Stimulated activated CD8-positive, alpha-beta memory T cell treated with anti-CD3 and anti-CD28 coated beads, Interleukin-7, amount 100 ng/mL, for 48 hours (primary cell): ENCODE measurements around the gene GH1.
"Not testable (repeated sequence)": the region's sequence is repeated elsewhere in the genome, so short reads cannot be mapped to it uniquely, and the experiment has no call there.

Source experiments
- DNase-seq, 2 donors: peaks; one replicate each; pipeline ENCODE4 v3.0.0-alpha.2; 2020; ENCODE audit warnings: low read depth in 1 of 2; ENCODE audit errors: extremely low read depth in 1 of 2

Gene GH1

GRCh38 chr17:63901971-63902370, 16.7 kb downstream of the GH1 start:
- not testable (repeated sequence) for DNase-seq

DNA sequence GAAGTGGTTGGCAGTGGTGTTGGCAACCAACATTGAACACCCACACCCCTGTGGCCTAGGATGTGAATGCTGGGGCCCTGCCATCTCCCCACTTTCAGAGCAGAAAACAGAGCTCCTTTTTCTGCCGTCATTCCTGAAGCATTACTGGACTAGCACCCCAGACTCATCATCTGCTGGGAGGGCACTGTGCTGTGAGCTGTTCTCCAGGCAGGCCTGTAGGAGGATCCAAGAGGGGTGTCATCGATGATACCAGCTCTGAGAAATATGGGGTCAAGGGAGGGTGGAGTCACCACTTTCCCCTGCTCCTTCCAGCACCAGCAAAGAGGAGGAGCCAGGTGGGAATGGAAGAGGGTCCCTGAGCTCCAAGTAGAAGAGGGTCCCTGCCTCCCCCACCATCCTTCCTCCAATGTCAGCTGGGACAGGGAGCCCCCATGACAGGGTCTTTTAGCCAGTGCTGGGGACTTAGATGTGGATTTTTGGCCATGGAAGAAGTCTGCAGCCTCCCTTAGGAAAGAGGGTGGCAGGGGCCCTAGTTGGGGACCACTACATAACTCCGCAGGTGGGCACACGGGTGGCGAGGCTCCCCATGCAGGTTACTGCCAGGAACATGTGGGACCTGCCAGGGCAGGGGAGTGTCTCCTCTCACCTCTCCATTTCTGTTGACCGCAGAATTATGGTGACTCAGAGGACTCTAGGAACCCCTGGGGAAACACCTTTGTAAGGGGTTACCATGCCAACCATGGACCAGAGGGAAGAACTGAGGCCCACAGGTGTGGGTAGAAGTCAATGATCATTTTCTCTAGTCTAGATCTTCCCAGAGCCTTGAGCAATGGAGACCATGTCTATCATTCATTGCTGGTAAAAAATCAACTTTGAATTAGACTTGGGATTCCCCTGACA, 19.5 kb downstream of the GH1 start:
- DNase-seq: peak in 1 of 2 donors; percentile 28

DNA sequence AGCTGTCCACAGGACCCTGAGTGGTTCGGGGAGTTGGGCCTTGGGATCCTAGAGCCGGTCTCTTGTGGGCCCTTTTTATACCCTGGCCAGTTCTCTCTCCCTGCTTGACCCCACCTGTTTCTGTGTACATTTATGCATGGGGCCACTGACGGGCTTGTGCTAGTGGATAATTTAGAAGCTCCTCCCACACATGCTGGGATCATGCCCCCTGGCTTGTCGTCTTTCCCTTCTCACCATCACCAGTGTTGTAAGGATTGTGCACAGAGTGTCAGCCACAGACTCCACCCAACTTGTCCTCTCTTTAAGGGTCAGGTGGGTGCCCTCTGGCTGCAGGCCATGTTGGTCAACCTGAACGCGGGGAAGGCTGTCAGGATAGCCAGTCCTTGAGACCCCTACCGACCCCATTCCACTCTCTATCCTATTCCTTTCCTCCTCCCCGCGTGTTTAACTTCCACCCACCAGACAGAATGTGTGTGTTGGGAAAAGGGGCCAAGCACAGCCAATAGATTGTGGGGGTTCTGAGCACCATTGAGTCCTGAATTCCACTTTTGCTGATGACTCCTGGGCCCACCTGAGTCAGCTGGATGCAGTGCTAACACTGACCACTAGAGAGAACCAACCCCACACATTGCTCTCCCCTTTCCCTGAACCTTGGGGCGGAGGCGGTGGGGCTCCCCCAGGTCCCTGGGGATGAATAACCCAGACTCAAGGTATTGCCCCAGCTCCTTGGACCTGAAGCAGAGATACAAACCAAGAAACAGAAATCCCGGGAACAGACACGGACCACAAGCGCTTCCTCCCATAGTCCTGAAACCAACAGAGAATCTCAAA, 21.9 kb downstream of the GH1 start, which contains the start of gene CSH1:
CSH1 (minus strand) TSS at position 51 of the 831 bp plus-strand sequence. CDS start 63 bp downstream, outside the sequence.
- not testable (repeated sequence) for DNase-seq

GRCh38 chr17:63894821-63895220, 23.8 kb downstream of the GH1 start:
- DNase-seq: not testable (repeated sequence)

- not testable (repeated sequence) for DNase-seq
These were observed 24.6 kb downstream of the GH1 start for GRCh38 chr17:63894021-63894420.

GRCh38 chr17:63892316-63893037, 26.2 kb downstream of the GH1 start:
- not testable (repeated sequence) for DNase-seq

DNA sequence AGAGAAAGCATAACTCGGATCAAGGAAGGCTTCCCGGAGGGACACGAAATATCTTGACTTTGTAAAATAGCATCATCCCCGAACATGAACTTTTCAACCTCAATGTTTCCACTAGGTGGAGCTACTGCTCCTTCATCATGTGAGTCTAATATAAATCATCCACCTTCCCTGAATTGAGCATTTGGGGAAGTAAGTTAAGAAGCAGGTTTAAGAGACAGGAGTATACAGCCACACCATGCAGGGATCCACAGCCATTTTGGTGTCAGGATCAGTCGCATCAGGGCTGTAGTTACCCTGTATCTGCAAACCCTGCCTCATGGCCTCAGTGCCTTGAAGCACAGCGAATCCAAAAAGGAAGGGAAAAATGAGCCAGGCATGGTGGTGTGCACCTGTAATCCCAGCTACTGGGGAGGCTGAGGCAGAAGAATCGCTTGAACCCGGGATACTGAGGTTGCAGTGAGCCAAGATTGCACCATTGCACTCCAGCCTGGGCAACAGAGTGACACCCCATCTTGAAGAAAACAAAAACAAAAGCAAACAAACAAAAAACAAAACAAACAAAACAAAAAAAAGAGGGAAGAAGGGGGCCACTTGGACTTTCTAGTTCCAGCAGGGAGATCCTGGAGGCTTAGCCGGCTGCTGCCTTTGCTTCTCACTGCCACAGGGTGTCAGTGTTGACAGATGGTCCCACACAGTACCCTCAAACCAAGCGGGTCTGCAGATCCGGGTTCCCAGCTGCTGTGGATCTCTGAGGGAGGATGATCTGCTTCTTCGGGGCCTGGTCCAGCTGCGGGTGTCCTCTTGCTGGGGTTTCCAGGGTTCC, 29.4 kb downstream of the GH1 start:
- not testable (repeated sequence) for DNase-seq

DNA sequence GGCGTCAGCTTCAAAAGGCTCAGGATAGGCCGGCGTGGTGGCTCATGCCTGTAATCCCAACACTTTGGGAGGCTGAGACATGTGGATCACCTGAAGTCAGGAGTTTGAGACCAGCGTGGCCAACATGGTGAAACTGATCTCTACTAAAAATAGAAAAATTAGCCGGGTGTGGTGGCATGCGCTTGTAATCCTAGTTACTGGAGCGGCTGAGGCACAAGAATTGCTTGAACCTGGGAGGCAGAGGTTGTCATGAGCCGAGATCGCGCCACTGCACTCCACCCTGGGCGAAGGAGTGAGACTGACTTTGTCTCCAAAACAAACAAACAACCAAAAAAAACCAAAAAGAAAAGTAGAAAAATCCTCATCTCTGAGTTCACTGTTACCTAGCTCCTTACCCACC, 33.5 kb downstream of the GH1 start:
- DNase-seq: not testable (repeated sequence)

- not testable (repeated sequence) for DNase-seq
These were observed 36.0 kb downstream of the GH1 start for GRCh38 chr17:63882626-63883126.

- DNase-seq: peak in 1 of 2 donors; percentile 32
These were observed 36.6 kb downstream of the GH1 start, which contains the start of gene GH2 for GRCh38 chr17:63881935-63882601. Gene GH2 (minus strand): TSS chr17:63881944. CDS start chr17:63881801, 143 bp downstream.

DNA sequence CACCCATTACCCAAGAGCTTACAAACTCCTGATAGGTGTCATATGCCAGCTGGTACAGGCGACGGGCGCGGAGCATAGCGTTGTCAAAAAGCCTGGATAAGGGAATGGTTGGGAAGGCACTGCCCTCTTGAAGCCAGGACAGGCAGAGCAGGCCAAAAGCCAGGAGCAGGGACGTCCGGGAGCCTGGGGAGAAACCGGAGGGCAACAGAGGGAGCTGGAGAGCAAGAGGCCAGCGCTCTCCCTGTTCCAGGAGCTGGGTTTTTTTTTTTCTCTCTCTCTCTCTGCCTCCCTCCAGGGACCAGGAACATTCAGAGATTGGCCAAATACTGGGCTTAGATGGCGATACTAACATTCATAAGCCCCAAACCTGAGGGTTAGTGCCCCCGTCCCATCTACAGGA, 37.3 kb downstream of the GH1 start:
- not testable (repeated sequence) for DNase-seq

GRCh38 chr17:63880706-63881105, 37.9 kb downstream of the GH1 start:
- DNase-seq: no peak

GRCh38 chr17:63878413-63878812, 40.2 kb downstream of the GH1 start:
- DNase-seq: not testable (repeated sequence)

DNA sequence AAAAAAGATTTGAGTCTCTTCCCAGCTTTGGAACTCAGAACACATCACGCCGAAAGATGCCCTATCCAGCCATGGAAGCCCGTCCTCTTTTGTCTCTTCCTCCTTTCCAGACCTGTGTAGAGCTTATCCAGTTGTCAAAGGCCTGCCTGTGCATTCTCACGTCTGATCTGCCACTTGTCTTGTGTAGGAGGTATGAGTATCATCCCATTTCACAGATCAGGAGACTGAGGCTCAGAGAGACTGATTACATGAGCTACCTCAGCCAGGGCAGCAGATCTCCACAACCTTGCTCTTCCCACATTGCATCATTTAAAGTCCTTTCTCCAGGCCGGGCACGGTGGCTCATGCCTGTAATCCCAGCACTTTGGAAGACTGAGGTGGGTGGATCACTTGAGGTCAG, 43.9 kb downstream of the GH1 start:
- not testable (repeated sequence) for DNase-seq

DNA sequence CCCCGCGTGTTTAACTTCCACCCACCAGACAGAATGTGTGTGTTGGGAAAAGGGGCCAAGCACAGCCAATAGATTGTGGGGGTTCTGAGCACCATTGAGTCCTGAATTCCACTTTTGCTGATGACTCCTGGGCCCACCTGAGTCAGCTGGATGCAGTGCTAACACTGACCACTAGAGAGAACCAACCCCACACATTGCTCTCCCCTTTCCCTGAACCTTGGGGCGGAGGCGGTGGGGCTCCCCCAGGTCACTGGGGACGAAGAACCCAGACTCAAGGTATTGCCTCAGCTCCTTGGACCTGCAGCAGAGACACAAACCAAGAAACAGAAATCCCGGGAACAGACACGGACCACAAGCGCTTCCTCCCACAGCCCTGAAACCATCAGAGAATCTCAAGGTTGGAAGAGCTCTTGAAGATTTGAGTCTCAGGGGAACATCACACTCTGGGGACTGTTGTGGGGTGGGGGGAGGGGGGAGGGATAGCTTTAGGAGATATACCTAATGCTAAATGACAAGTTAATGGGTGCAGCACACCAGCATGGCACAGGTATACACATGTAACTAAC, 44.5 kb downstream of the GH1 start:
- not testable (repeated sequence) for DNase-seq

GRCh38 chr17:63873577-63873976, 45.1 kb downstream of the GH1 start, which contains the start of gene CSH2:
Gene CSH2 (minus strand): TSS chr17:63873677. CDS start chr17:63873614, 63 bp downstream.
- DNase-seq: not testable (repeated sequence)

DNA sequence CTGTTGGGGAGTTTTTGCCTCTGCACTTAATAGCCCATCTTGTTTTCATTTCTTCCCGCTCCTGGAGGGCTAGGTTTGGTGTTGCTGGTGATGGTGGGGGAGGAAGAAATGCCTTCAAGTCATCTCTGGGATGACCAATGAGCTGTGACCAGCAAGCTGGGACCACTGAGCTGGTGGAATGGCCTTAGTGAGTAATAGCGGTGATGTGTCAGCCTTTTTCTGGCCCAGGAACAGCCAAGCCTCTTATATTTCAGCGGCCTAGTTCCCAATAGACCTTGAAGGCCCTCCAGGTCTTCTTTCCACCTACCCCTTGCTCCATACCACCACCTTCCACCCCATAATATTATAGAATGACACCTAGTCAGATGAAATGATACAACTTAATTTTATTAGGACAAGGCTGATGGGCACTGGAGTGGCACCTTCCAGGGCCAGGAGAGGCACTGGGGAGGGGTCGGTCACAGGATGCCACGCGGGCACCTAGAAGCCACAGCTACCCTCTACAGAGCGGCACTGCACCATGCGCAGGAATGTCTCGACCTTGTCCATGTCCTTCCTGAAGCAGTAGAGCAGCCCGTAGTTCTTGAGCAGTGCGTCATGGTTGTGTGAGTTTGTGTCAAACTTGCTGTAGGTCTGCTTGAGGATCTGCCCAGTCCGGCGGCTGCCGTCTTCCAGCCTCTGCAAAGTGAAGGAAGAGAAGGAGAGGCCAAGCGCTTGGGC, 46.8 kb downstream of the GH1 start:
- not testable (repeated sequence) for DNase-seq

- not testable (repeated sequence) for DNase-seq
These were observed 48.4 kb downstream of the GH1 start for GRCh38 chr17:63870292-63870665.
